Measurements from ENCODE around the gene DTD1.

DTD1 gene

DNA sequence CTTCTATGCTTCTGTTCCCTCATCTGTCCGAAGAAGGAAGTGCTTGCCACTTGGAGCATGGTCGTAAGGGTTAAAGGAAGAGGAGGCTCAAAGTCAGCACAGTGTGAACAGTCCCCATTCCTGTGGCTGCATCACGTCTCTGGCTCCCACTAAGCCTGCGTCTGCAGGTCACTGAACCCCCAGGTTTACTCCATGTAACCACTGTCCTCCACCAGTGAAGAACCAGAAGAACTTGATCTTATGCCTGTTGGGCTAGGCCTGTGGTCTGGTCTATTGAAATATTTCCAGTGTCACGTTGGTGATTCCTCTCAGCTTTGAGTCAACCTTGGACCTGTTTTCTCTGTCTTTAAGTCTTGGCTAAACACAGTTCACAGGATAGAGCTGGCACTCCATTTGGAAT, 179.8 kb downstream of the DTD1 start:
- DNase-seq, result no peak
- Histone ChIP-seq H3K36me3 (peaks cover 0 to 14% (median 7%) of the 10 kb centered on the region in 3 donors), H3K4me3 (no peak overlapping the region), H3K4me1 (no peaks in the 10 kb centered on the region), H3K27me3 (no peaks in the 10 kb centered on the region), H3K27ac (no peak overlapping the region), H3K9me3 (no peaks in the 10 kb centered on the region)
- TF ChIP-seq, protein P1, sequence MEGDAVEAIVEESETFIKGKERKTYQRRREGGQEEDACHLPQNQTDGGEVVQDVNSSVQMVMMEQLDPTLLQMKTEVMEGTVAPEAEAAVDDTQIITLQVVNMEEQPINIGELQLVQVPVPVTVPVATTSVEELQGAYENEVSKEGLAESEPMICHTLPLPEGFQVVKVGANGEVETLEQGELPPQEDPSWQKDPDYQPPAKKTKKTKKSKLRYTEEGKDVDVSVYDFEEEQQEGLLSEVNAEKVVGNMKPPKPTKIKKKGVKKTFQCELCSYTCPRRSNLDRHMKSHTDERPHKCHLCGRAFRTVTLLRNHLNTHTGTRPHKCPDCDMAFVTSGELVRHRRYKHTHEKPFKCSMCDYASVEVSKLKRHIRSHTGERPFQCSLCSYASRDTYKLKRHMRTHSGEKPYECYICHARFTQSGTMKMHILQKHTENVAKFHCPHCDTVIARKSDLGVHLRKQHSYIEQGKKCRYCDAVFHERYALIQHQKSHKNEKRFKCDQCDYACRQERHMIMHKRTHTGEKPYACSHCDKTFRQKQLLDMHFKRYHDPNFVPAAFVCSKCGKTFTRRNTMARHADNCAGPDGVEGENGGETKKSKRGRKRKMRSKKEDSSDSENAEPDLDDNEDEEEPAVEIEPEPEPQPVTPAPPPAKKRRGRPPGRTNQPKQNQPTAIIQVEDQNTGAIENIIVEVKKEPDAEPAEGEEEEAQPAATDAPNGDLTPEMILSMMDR (IDR thresholded peaks at IDR 0.05), result no peak
- intact Hi-C loops (cut with DNase I; ENCODE audit: low total_unique reads), result no loop called here

DNA sequence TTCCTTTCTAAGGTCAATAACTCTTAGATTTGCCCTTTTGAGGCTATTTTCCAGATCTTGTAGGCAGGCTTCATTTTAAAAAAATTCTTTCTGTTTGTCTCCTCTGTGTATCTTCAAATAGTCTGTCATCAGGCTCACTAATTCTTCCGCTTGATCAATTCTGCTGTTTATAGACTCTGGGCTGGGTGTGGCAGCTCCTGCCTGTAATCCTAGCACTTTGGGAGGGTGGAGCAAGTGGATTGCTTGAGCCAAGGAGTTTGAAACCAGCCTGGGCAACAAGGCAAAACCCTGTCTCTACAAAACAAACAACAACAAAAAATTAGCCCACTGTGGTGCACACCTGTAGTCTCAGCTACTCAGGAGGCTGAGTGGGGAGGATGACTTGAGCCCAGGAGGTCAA, 185.7 kb downstream of the DTD1 start:
- Histone ChIP-seq H3K27me3 (no peaks in the 10 kb centered on the region), H3K4me1 (no peaks in the 10 kb centered on the region), H3K9me3 (no peaks in the 10 kb centered on the region), H3K36me3 (no peaks in the 10 kb centered on the region), H3K27ac (no peak overlapping the region), H3K4me3 (no peak overlapping the region)
- no peak for DNase-seq
- intact Hi-C loops (cut with DNase I; ENCODE audit: low total_unique reads), result no loop called here
- TF ChIP-seq, protein P1 (IDR thresholded peaks at IDR 0.05), result no peak

DNA sequence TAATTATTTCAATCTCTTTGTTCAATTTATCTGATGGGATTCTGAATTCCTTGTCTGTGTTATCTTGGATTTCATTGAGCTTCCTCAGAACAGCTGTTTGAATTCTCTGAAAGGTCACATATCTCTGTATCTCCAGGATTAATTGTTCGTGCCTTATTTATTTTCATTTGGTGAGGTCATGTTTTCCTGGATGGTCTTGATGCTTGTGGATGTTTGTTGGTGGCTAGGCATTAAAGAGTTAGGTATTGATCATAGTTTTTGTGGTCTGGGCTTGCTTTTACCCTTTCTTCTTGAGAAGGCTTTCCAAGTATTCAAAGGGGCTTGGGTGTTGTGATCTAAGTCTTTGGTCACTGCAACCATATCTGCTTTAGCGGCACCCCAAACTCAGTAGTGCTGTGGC, 186.4 kb downstream of the DTD1 start:
- H3K9me3 ChIP-seq, result no peaks in the 10 kb centered on the region
- H3K4me1 ChIP-seq, result no peaks in the 10 kb centered on the region
- H3K27me3 ChIP-seq, result no peaks in the 10 kb centered on the region
- DNase-seq, result no peak
- no peaks in the 10 kb centered on the region for H3K36me3 ChIP-seq
- TF ChIP-seq, protein P1 (IDR thresholded peaks at IDR 0.05), result no peak
- H3K27ac ChIP-seq, result no peak overlapping the region
- no peak overlapping the region for H3K4me3 ChIP-seq
- intact Hi-C loops (cut with DNase I; ENCODE audit: low total_unique reads), result no loop called here

GRCh38 chr20:18775633-18776032, 187.8 kb downstream of the DTD1 start:
- TF ChIP-seq, protein P1 (IDR thresholded peaks at IDR 0.05), result no peak
- Histone ChIP-seq H3K9me3 (no peaks in the 10 kb centered on the region), H3K4me3 (no peak overlapping the region), H3K36me3 (no peaks in the 10 kb centered on the region), H3K4me1 (no peaks in the 10 kb centered on the region), H3K27ac (no peak overlapping the region), H3K27me3 (no peaks in the 10 kb centered on the region)
- no peak for DNase-seq
- intact Hi-C loops (cut with DNase I; ENCODE audit: low total_unique reads), result no loop called here

- H3K27me3 ChIP-seq, result no peaks in the 10 kb centered on the region
- H3K9me3 ChIP-seq, result no peaks in the 10 kb centered on the region
- no peak overlapping the region for H3K27ac ChIP-seq
- no peaks in the 10 kb centered on the region for H3K4me1 ChIP-seq
- intact Hi-C loops (cut with DNase I; ENCODE audit: low total_unique reads), result no loop called here
- DNase-seq, result no peak
- H3K4me3 ChIP-seq, result no peak overlapping the region
- TF ChIP-seq, protein P1 (IDR thresholded peaks at IDR 0.05), result no peak
- no peaks in the 10 kb centered on the region for H3K36me3 ChIP-seq
These were observed 191.0 kb downstream of the DTD1 start for GRCh38 chr20:18778690-18779392.

All from tibial artery (tissue), 4 donors.